Ishikawa (cell line): ENCODE measurements around the gene SCAF1.

Experiments
- CEBPB ChIP-seq: IDR thresholded peaks from 2 replicates; pipeline ENCODE4 v1.6.1; 2012
- CREB1 ChIP-seq: IDR thresholded peaks from 2 replicates; pipeline ENCODE4 v1.6.1; 2012; ENCODE audit warnings: low read depth
- EGR1 ChIP-seq: IDR thresholded peaks from 2 replicates; pipeline ENCODE4 v1.6.1; 2012
- EP300 ChIP-seq: IDR thresholded peaks from 2 replicates; pipeline ENCODE4 v1.6.1; 2012; ENCODE audit warnings: borderline replicate concordance
- FOXM1 ChIP-seq: IDR thresholded peaks from 2 replicates; pipeline ENCODE4 v1.6.1; 2012; ENCODE audit warnings: low read depth, borderline replicate concordance
- MAX ChIP-seq: IDR thresholded peaks from 2 replicates; pipeline ENCODE4 v1.6.1; 2012
- NFIC ChIP-seq: IDR thresholded peaks from 2 replicates; pipeline ENCODE4 v1.6.1; 2012
- RAD21 ChIP-seq: IDR thresholded peaks from 2 replicates; pipeline ENCODE4 v1.6.1; 2012; ENCODE audit warnings: low read depth
- REST ChIP-seq: IDR thresholded peaks from 2 replicates; pipeline ENCODE4 v1.6.1; 2012; ENCODE audit warnings: low read depth, mild to moderate bottlenecking
- TAF1 ChIP-seq: IDR thresholded peaks from 2 replicates; pipeline ENCODE4 v1.6.1; 2012; ENCODE audit warnings: low read depth, mild to moderate bottlenecking
- TCF12 ChIP-seq: IDR thresholded peaks from 2 replicates; pipeline ENCODE4 v1.6.1; 2012; ENCODE audit warnings: low read depth
- TEAD4 ChIP-seq: IDR thresholded peaks from 2 replicates; pipeline ENCODE4 v1.6.1; 2012
- USF1 ChIP-seq: IDR thresholded peaks from 2 replicates; pipeline ENCODE4 v1.6.1; 2012
- YY1 ChIP-seq: IDR thresholded peaks from 2 replicates; pipeline ENCODE4 v1.6.1; 2012; ENCODE audit warnings: low read depth
- ZBTB7A ChIP-seq: IDR thresholded peaks from 2 replicates; pipeline ENCODE4 v1.6.1; 2012; ENCODE audit warnings: low read depth

The SCAF1 gene

DNA sequence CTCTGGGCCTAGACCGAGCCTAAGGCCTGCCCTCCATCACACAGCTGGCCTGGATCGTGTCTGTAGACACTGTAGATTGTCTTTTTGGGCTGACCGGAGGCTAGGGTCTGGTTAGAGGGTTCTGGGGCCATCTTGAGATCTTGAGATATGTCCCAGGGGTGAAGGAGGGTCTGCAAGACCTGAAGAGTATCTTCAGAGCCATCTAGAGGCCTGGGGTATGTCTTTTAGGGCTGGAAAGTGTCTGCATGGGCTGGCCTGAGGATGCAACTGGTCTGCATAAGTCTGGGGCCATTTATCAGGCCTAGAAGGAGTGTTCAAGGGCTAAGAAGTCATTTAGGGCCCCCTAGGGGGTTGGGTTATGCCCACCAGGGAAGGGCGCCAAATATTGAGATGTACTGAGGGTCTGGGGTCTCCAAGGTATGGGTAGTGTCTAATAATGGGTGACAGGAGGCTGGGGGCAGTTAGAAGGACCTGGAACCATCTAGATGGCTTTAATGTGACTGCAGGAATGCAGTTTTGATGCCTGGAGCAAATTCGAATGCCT, 555 bp downstream of the SCAF1 start:
- TF ChIP-seq YY1 = no peak
- TF ChIP-seq TEAD4 = no peak
- TF ChIP-seq NFIC = no peak
- TF ChIP-seq FOXM1 = no peak
- no peak for TF ChIP-seq RAD21
- no peak for TF ChIP-seq REST
- TF ChIP-seq ZBTB7A = no peak
- no peak for TF ChIP-seq CREB1

DNA sequence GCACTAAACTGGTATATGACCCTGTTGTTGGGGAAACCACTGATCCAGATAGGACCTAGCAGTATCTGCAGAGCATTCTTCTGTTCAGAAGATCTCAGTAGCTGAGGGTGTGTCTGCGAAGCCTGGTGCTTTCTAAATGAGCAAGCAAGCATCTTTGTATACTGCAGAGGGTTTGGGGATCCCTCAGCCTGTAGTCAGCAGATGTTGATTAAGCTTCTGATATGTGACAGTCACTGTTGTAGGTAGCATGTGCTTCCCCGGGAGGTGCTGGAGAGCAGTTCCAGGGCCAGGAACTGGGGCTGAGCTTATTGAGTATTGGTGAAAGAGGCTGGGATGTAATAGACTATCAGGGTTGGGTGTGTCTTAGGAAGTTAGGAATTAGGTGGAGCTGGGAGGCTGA, 1.5 kb downstream of the SCAF1 start:
- TF ChIP-seq EP300 = no peak
- no peak for TF ChIP-seq TCF12
- TF ChIP-seq EGR1 = no peak

- TF ChIP-seq TAF1 (no peak), USF1 (no peak), MAX (no peak), CEBPB (no peak), RAD21 (no peak), TCF12 (no peak), EP300 (no peak), NFIC (no peak), FOXM1 (no peak), CREB1 (no peak), TEAD4 (no peak), REST (no peak), EGR1 (no peak), YY1 (no peak), ZBTB7A (no peak)
Measured at GRCh38 chr19:49645592-49645991, 3.6 kb downstream of the SCAF1 start.

DNA sequence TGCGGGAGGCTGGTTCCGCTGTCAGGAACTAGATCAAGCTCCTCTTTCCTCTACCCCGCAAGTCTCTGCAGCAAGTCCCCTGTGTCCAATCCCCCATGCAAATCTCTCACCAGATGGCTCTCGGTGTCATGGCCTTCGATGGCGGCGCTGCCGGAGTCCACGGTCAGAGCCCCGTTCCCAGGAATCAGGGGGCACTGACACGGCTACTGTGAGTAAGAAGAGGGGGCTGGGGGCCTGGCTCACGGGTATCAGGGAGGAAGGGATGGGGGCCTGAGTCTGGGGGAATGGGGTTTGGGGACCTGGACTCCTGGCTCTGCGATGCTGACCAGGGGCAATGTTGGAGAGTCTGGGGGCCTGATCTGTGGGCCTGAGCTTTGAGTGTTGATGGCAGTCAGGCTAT, 4.0 kb downstream of the SCAF1 start:
- TF ChIP-seq CEBPB (no peak), EGR1 (no peak), EP300 (no peak), USF1 (no peak), ZBTB7A (no peak), RAD21 (no peak), TEAD4 (no peak), FOXM1 (no peak), REST (no peak), TAF1 (no peak), CREB1 (no peak), NFIC (no peak), YY1 (no peak), TCF12 (no peak), MAX (no peak)

DNA sequence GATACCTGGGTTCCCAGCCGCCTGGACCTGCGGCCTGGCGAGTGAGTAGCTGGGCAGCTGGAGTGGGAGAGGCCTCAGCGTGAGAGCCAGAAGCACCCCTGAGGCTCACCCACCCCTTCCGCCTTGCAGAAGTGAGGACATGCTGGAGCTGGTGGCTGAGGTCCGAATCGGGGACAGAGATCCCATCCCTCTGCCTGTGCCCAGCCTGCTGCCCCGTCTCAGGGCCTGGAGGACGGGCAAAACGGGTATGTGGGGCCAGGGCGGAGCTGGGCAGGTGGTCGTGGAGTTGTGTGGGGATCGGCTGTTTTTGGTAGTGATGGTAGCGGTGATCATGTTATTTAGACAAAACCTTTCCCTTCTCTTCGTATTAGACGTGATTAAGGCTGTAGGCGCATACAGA, 4.6 kb downstream of the SCAF1 start:
- TF ChIP-seq NFIC = no peak
- TF ChIP-seq MAX = no peak
- no peak for TF ChIP-seq YY1
